ENCODE data around the gene MLLT3. TPM values are rescaled to one million over a fixed set of nuclear protein-coding genes. Genes with fewer than 3 reads are reported as not detected.

MLLT3 gene
- total and polyA plus RNA-seq, 2 of the 13 experiments (the other 11 are each of a cell fraction or from before 2014, with no cell fraction given) = 12.3 to 12.6 TPM

DNA sequence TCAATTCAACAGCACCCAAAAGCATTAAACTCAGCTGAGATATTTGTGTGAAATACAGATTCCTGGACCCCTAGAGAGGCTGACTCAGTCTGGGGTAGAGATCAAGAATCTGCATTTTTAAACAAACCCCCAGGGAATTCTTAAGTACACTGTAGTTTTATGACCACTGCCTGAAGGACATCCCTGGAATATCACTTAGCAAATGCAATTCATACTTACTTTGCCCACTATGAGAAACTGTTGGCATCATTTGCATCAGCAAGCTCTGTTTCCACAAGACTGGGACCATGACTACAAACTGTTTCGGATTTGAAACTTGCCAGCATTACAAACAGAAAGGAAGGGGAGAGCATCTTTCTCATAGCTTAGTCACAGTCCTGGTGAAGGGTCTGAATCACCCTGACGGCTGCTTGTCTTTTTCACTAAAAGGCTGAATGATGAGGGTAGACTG, 63.7 kb downstream of the MLLT3 start (continued):
- TF ChIP-seq, protein P1, sequence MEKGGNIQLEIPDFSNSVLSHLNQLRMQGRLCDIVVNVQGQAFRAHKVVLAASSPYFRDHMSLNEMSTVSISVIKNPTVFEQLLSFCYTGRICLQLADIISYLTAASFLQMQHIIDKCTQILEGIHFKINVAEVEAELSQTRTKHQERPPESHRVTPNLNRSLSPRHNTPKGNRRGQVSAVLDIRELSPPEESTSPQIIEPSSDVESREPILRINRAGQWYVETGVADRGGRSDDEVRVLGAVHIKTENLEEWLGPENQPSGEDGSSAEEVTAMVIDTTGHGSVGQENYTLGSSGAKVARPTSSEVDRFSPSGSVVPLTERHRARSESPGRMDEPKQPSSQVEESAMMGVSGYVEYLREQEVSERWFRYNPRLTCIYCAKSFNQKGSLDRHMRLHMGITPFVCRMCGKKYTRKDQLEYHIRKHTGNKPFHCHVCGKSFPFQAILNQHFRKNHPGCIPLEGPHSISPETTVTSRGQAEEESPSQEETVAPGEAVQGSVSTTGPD (CRISPR knock-in tag; IDR thresholded peaks at IDR 0.05) = no peak
- no peak for TF ChIP-seq JUND (CRISPR knock-in tag; IDR thresholded peaks at IDR 0.05)

DNA sequence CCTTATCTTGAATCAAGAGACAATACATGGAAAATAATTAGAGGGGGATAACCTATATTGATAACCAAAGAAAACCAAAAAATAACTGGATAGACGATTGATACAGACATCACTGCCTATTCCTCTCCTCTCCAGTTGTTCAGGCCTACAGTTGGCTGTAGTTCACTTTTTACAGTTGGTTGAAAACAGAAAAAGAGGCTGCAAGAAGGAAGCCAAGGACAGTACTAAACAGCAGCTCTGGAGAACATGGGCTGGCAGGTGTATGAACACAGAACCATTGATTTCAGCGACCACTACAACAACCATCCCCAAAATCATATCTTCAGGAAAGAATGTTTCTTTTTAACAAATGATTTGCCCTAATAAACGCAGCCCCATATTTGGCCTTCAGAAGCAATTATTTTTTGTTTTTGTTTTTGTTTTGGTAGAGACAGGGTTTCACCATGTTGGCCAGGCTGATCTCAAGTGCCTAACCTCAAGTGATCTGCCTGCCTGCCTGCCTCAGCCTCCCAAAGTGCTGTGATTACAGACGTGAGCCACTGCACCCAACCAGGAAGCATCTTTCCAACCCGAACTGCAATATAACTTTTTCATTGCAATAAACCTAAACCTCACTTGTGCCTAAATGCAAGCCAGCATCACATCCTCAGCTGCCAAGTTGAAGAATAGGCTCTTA, 64.3 kb downstream of the MLLT3 start:
- H3K79me2 ChIP-seq (ENCODE audit: insufficient read depth, low read length) = no peaks in the 10 kb centered on the region
- H2AFZ ChIP-seq (ENCODE audit: low read length) = no peak overlapping the region
- no peak for TF ChIP-seq NFIB (CRISPR knock-in tag; IDR thresholded peaks at IDR 0.05; ENCODE audit: borderline replicate concordance)
- H3K4me3 ChIP-seq (replicated peaks in 1 of 3; ENCODE audit: insufficient read depth in 1 of 3, low read depth in 2 of 3, low read length in 3 of 3) = no peak overlapping the region
- no peaks in the 10 kb centered on the region for H3K27me3 ChIP-seq (ENCODE audit: control insufficient read depth in 1 of 2, insufficient read depth in 2 of 2, low read length in 2 of 2)
- no TSS peak for BruUV-seq (replicated peaks)
- 35% methylated on average over 5 of the region's 5 CpGs for WGBS (ENCODE audit: low lambda C conversion rate)
- no peak overlapping the region for H3K9ac ChIP-seq (ENCODE audit: insufficient read depth, low read depth, low read length)
- H4K20me1 ChIP-seq (ENCODE audit: insufficient read depth, low read length) = no peaks in the 10 kb centered on the region; the same call in 1 of the 2 replicates
- no peaks in the 10 kb centered on the region for H3K36me3 ChIP-seq (replicated peaks in 1 of 2; ENCODE audit: control insufficient read depth in 1 of 2, insufficient read depth in 2 of 2, low read length in 2 of 2)
- DNase-seq (ENCODE audit: low spot score) = no peak
- H3K27ac ChIP-seq (ENCODE audit: extremely low read length, insufficient read depth, low read length) = no peak overlapping the region
- no peaks in the 10 kb centered on the region for H3K9me3 ChIP-seq (ENCODE audit: low read length)
- CTCF ChIA-PET (ENCODE audit: low intra/inter-chr PET ratio, low total read pairs) = no interaction called here
- ATAC-seq = no peak
- POLR2A ChIA-PET = no interaction called here
- in situ Hi-C loops (cut with HindIII; ENCODE audit: extremely low pct_ligation_motif_present, low pct_unique_long_range_greater_than_20kb) = loop anchor here (10.0 kb wide), 1 partner anchor 47 kb away; no protein-coding TSS in a partner anchor
- H3K4me1 ChIP-seq (ENCODE audit: insufficient read depth, low read length) = peaks cover 12% of the 10 kb centered on the region
- H3K4me2 ChIP-seq (ENCODE audit: low read depth, low read length) = no peak overlapping the region
- intact Hi-C loops (cut with micrococcal nuclease; ENCODE audit: unreplicated experiment) = no loop called here
- no peak for FAIRE-seq

DNA sequence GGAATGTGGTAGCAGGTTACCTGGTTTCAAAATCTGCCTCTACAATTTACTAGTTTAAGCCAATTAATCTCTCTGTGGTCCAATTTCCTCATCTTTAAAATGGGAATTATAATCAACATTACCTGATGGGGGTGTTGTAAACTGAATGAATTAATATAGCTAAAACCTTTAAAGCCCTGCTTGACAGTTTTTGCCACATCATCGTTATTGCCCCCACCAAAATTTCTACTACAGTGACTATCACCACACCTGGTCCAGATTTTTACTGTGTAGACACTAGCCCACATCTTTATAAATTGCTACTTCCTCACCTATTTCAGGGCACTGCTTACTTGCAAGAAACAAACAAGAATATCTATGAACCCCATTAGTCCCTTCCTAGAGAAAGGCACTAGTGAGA, 65.0 kb downstream of the MLLT3 start:
- CTCF ChIA-PET (ENCODE audit: low intra/inter-chr PET ratio, low total read pairs) = no interaction called here
- Histone ChIP-seq H3K36me3 (replicated peaks in 1 of 2; ENCODE audit: control insufficient read depth in 1 of 2, insufficient read depth in 2 of 2, low read length in 2 of 2) (no peaks in the 10 kb centered on the region), H3K27ac (ENCODE audit: extremely low read length, insufficient read depth, low read length) (no peak overlapping the region), H3K9ac (ENCODE audit: insufficient read depth, low read depth, low read length) (no peak overlapping the region), H3K4me1 (ENCODE audit: insufficient read depth, low read length) (peaks cover 15% of the 10 kb centered on the region), H3K9me3 (ENCODE audit: low read length) (no peaks in the 10 kb centered on the region), H3K27me3 (ENCODE audit: control insufficient read depth in 1 of 2, insufficient read depth in 2 of 2, low read length in 2 of 2) (no peaks in the 10 kb centered on the region), H3K4me2 (ENCODE audit: low read depth, low read length) (no peak overlapping the region), H3K4me3 (replicated peaks in 1 of 3; ENCODE audit: insufficient read depth in 1 of 3, low read depth in 2 of 3, low read length in 3 of 3) (no peak overlapping the region), H3K79me2 (ENCODE audit: insufficient read depth, low read length) (no peaks in the 10 kb centered on the region), H4K20me1 (ENCODE audit: insufficient read depth, low read length) (no peaks in the 10 kb centered on the region; the same call in 1 of the 2 replicates), H2AFZ (ENCODE audit: low read length) (no peak overlapping the region)
- POLR2A ChIA-PET = no interaction called here
- FAIRE-seq (no peak), DNase-seq (ENCODE audit: low spot score) (no peak), ATAC-seq (no peak)
- intact Hi-C loops (cut with micrococcal nuclease; ENCODE audit: unreplicated experiment) = no loop called here
- BruUV-seq (replicated peaks) = no TSS peak
- in situ Hi-C loops (cut with HindIII; ENCODE audit: extremely low pct_ligation_motif_present, low pct_unique_long_range_greater_than_20kb) = loop anchor here (10.0 kb wide), 1 partner anchor 48 kb away; no protein-coding TSS in a partner anchor
- no peak for TF ChIP-seq NR3C1 (CRISPR knock-in tag; IDR thresholded peaks at IDR 0.05)
- TF ChIP-seq, protein P2, sequence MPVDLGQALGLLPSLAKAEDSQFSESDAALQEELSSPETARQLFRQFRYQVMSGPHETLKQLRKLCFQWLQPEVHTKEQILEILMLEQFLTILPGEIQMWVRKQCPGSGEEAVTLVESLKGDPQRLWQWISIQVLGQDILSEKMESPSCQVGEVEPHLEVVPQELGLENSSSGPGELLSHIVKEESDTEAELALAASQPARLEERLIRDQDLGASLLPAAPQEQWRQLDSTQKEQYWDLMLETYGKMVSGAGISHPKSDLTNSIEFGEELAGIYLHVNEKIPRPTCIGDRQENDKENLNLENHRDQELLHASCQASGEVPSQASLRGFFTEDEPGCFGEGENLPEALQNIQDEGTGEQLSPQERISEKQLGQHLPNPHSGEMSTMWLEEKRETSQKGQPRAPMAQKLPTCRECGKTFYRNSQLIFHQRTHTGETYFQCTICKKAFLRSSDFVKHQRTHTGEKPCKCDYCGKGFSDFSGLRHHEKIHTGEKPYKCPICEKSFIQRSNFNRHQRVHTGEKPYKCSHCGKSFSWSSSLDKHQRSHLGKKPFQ (CRISPR knock-in tag; IDR thresholded peaks at IDR 0.05; ENCODE audit: insufficient replicate concordance) = no peak
- TF ChIP-seq MAFF (IDR thresholded peaks at IDR 0.05; ENCODE audit: low read depth, low read length) = peak; percentile 66
- peak; percentile 75 to 83 for TF ChIP-seq MAFK (conservative IDR thresholded peaks at IDR 0.05 in 1 of 2, IDR thresholded peaks at IDR 0.05 in 1 of 2; ENCODE audit: low read length in 2 of 2)
- WGBS (ENCODE audit: low lambda C conversion rate) = 52% methylated on average over 1 of the region's 1 CpG

Measured in HepG2 (cell line).